Trophoblast cell (in vitro differentiated cells and primary cell): ENCODE data around the gene MIEF2.

ENCODE experiments used
- DNase-seq, 2 donors: peaks; one replicate each; pipeline ENCODE4 v3.0.0-alpha.2; 2016
- H2AFZ ChIP-seq: 2 replicates; pipeline ENCODE4 v1.6.1; 2013; ENCODE audit warnings: low read length, moderate library complexity, mild to moderate bottlenecking; ENCODE audit not compliant: insufficient read depth, poor library complexity
- H2AK5ac ChIP-seq: 2 replicates; pipeline ENCODE4 v1.6.1; 2013; ENCODE audit warnings: mild to moderate bottlenecking, low read length
- H2BK120ac ChIP-seq: 2 replicates; pipeline ENCODE4 v1.6.1; 2013; ENCODE audit warnings: low read length, mild to moderate bottlenecking, moderate library complexity; ENCODE audit not compliant: insufficient read depth, poor library complexity
- H2BK12ac ChIP-seq: 2 replicates; pipeline ENCODE4 v1.6.1; 2013; ENCODE audit warnings: mild to moderate bottlenecking, low read length, moderate library complexity
- H2BK5ac ChIP-seq: 2 replicates; pipeline ENCODE4 v1.6.1; 2013; ENCODE audit warnings: low read length, low read depth, moderate library complexity, mild to moderate bottlenecking; ENCODE audit not compliant: poor library complexity
- H3K14ac ChIP-seq: 2 replicates; pipeline ENCODE4 v1.6.1; 2013; ENCODE audit warnings: mild to moderate bottlenecking, low read length
- H3K18ac ChIP-seq: 2 replicates; pipeline ENCODE4 v1.6.1; 2013; ENCODE audit warnings: mild to moderate bottlenecking, low read length
- H3K23ac ChIP-seq: 2 replicates; pipeline ENCODE4 v1.6.1; 2013; ENCODE audit warnings: low read length
- H3K27ac ChIP-seq: 2 replicates; pipeline ENCODE4 v1.5.1; 2013; ENCODE audit warnings: low read depth, mild to moderate bottlenecking, inconsistent platforms, low read length, moderate library complexity
- H3K27me3 ChIP-seq: 2 replicates; pipeline ENCODE4 v1.6.1; 2013; ENCODE audit warnings: inconsistent platforms, mild to moderate bottlenecking, low read length, moderate library complexity; ENCODE audit not compliant: insufficient read depth
- H3K36me3 ChIP-seq, 2 experiments: 1 replicate in 1 of 2; 2 replicates in 1 of 2; pipeline ENCODE4 v1.6.1; 2013; ENCODE audit warnings: low read length in 2 of 2, mild to moderate bottlenecking in 2 of 2, moderate library complexity in 1 of 2; ENCODE audit not compliant: insufficient read depth in 2 of 2, control insufficient read depth in 1 of 2
- H3K4ac ChIP-seq: 2 replicates; pipeline ENCODE4 v1.6.1; 2013; ENCODE audit warnings: low read depth, mild to moderate bottlenecking, low read length, moderate library complexity
- H3K4me1 ChIP-seq, 2 experiments: 1 replicate in 1 of 2; 2 replicates in 1 of 2; pipeline ENCODE4 v1.6.1; 2013; ENCODE audit warnings: low read length in 2 of 2, mild to moderate bottlenecking in 2 of 2, moderate library complexity in 1 of 2; ENCODE audit not compliant: insufficient read depth in 2 of 2, control insufficient read depth in 1 of 2
- H3K4me2 ChIP-seq: 2 replicates; pipeline ENCODE4 v1.6.1; 2013; ENCODE audit warnings: inconsistent platforms, mild to moderate bottlenecking, low read length, moderate library complexity
- H3K4me3 ChIP-seq: 2 replicates; pipeline ENCODE4 v1.5.1; 2013; ENCODE audit warnings: mild to moderate bottlenecking, low read depth, low read length, inconsistent platforms
- H3K79me1 ChIP-seq: one replicate; pipeline ENCODE4 v1.6.1; 2013; ENCODE audit warnings: low read length
- H3K79me2 ChIP-seq: 2 replicates; pipeline ENCODE4 v1.6.1; 2013; ENCODE audit warnings: low read length, mild to moderate bottlenecking; ENCODE audit not compliant: control insufficient read depth, insufficient read depth, poor library complexity
- H3K9ac ChIP-seq: 2 replicates; pipeline ENCODE4 v1.6.1; 2013; ENCODE audit warnings: mild to moderate bottlenecking, low read length
- H3K9me3 ChIP-seq: 2 replicates; pipeline ENCODE4 v1.6.1; 2013; ENCODE audit warnings: low read depth, mild to moderate bottlenecking, control low read depth, inconsistent platforms, low read length; ENCODE audit not compliant: insufficient read depth
- H4K12ac ChIP-seq: 2 replicates; pipeline ENCODE4 v1.6.1; 2013; ENCODE audit warnings: low read depth, mild to moderate bottlenecking, low read length, moderate library complexity
- H4K8ac ChIP-seq: 2 replicates; pipeline ENCODE4 v1.6.1; 2013; ENCODE audit warnings: low read depth, mild to moderate bottlenecking, low read length, moderate library complexity
- H4K91ac ChIP-seq: one replicate; pipeline ENCODE4 v1.6.1; 2013; ENCODE audit warnings: low read depth, mild to moderate bottlenecking, low read length, moderate library complexity
- whole genome bisulfite sequencing: extraction: QIAGEN DNeasy Blood & Tissue Kit; methylation state at CpG from one replicate; pipeline ENCODE4 v1.1.7; 2013; ENCODE audit warnings: missing lambda C conversion rate; ENCODE audit not compliant: insufficient read length, insufficient coverage; ENCODE audit errors: extremely low coverage; 5-methylcytosine and 5-hydroxymethylcytosine counted together

Gene MIEF2

DNA sequence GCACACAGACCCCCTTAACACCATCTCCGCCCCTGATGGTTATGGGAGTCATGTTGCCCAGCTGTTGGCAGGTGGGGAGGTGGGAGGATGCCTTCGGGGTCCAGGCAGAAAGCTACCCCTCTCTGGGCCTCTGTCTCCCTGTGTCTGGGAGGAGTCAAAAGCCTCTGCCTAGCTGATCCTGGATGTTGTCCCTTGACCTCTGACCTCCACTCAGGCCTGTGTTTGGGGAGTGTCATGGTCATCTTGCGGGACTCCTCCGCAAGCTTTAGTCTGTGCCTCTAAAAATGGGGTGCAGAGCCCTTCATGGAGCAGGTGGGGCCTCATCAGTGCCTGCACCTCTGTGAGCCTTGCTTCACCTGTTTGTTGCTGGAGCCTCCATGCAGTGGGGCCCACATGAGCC is 31.2 kb upstream of the MIEF2 start:
- DNase-seq: no peak
- Histone ChIP-seq H3K4me3 (no peak overlapping the region), H3K23ac (no peak overlapping the region), H4K12ac (no peak overlapping the region), H2BK120ac (no peak overlapping the region), H3K14ac (no peak overlapping the region), H3K36me3 (peaks cover 23% of the 10 kb centered on the region in 2 experiments), H2AK5ac (no peak overlapping the region), H3K4me1 (peaks cover 13 to 16% of the 10 kb centered on the region in 2 experiments), H2AFZ (no peak overlapping the region), H3K27ac (no peak overlapping the region), H4K8ac (no peak overlapping the region), H2BK12ac (no peak overlapping the region), H3K79me1 (peaks cover 15% of the 10 kb centered on the region), H2BK5ac (no peak overlapping the region), H3K9ac (no peak overlapping the region), H4K91ac (no peak overlapping the region), H3K4me2 (no peak overlapping the region), H3K9me3 (no peaks in the 10 kb centered on the region), H3K4ac (no peak overlapping the region), H3K18ac (no peak overlapping the region), H3K79me2 (peaks cover 10% of the 10 kb centered on the region), H3K27me3 (no peaks in the 10 kb centered on the region)
- WGBS: no CpG with 5 or more reads among the region's 4 CpGs

DNA sequence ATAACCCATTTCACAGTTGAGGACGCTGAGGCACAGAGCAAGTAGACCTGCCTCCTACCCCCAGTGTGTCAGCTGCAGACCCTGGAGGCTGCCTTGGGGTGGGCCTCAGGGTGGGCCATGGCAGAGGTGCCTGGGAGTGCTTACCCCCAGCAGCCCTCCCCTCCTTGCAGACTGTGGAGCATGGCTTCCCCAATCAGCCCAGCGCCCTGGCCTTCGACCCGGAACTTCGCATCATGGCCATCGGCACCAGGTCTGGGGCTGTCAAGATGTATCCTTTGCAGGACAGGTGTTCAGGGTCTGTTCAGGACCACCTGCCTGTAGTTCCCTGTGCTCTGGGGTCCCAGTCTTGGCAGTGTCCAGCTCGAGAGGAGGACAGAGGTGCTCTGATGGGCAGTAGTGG is 30.7 kb upstream of the MIEF2 start:
- Histone ChIP-seq H3K23ac (no peak overlapping the region), H3K36me3 (peaks cover 28% of the 10 kb centered on the region in 2 experiments), H3K27me3 (no peaks in the 10 kb centered on the region), H3K18ac (no peak overlapping the region), H3K9me3 (no peaks in the 10 kb centered on the region), H3K4me2 (no peak overlapping the region), H3K9ac (no peak overlapping the region), H3K4me1 (peaks cover 8 to 11% of the 10 kb centered on the region in 2 experiments), H2AFZ (no peak overlapping the region), H3K4ac (no peak overlapping the region), H4K12ac (no peak overlapping the region), H3K79me2 (peaks cover 10% of the 10 kb centered on the region), H3K79me1 (peaks cover 11% of the 10 kb centered on the region), H2BK120ac (no peak overlapping the region), H2AK5ac (no peak overlapping the region), H2BK5ac (no peak overlapping the region), H3K4me3 (no peak overlapping the region), H2BK12ac (no peak overlapping the region), H3K14ac (no peak overlapping the region), H4K8ac (no peak overlapping the region), H4K91ac (no peak overlapping the region), H3K27ac (no peak overlapping the region)
- DNase-seq: no peak
- no CpG with 5 or more reads among the region's 7 CpGs for WGBS

DNA sequence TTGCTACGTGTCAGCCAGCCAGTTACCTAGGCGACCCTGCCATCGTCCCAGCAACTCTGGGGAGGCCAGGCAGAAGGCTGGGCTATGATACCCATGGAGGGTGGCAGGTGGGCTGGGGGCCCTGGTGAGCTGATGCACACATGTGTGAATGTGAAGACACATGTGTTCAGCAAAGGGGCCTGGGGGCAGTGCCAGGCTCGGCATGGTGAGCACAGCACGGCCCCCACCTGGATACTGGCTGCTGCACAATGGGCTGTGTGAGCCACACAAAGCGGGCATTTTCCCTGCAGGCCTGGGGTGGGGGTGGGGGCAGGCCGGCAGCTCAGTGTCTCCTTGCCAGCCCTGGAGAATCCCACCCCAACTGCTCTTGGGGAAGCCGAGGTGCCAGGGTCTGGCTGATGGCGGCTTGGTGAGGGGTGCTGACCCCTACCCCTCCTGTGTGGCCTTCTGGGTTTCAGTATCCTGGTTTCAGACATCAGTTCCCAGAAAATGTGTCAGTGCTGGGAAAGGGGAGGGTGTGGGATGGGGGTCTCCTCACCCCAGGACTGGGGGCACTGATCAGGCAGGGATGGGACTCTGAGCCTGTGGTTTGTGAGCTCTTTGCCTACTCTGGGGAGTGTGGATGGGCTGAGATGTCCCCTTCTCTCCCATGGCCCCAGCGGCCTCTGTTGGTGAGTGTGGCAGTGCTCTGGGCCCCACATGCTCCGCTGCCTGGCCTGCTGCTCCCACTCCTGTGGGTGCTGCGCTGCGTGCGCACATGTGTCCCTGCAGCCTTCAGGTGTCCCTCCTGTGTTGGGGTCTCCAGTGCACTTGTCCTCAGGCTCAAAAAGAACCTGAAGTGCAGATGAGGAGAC is 29.9 kb upstream of the MIEF2 start:
- Histone ChIP-seq H4K12ac (no peak overlapping the region), H3K27ac (no peak overlapping the region), H2AFZ (no peak overlapping the region), H3K79me2 (peaks cover 7% of the 10 kb centered on the region), H3K4me2 (no peak overlapping the region), H2BK12ac (no peak overlapping the region), H3K79me1 (peaks cover 7% of the 10 kb centered on the region), H2BK5ac (no peak overlapping the region), H3K23ac (no peak overlapping the region), H2AK5ac (no peak overlapping the region), H3K9ac (no peak overlapping the region), H4K8ac (no peak overlapping the region), H3K36me3 (peaks cover 36% of the 10 kb centered on the region in 2 experiments), H3K14ac (no peak overlapping the region), H3K4me1 (peaks cover 5 to 8% of the 10 kb centered on the region in 2 experiments), H2BK120ac (no peak overlapping the region), H4K91ac (no peak overlapping the region), H3K27me3 (no peaks in the 10 kb centered on the region), H3K18ac (no peak overlapping the region), H3K4me3 (no peak overlapping the region), H3K9me3 (no peaks in the 10 kb centered on the region), H3K4ac (no peak overlapping the region)
- DNase-seq: no peak
- WGBS: no CpG with 5 or more reads among the region's 14 CpGs

DNA sequence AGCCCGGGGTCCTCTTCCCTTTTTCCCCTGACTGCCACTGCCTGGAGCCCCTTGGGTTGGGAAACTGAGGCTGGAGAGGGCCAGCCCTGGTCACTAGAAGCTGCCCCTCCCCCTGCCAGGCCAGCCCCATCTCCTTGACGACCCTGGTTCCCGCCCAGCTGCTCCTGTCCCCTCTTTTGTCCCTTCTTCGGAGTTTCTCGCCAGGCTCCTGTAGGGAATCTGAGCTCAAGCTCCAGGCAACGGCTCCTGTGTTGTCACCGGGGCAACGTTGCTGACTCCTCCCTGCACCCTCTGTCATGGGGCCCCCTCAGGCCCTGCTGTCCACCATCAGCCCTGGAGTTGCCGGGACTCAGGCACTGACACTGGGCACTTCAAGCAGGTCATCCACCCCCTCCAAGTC is 29.3 kb upstream of the MIEF2 start:
- H2AFZ ChIP-seq: no peak overlapping the region
- peaks cover 42% of the 10 kb centered on the region in 2 experiments for H3K36me3 ChIP-seq
- WGBS: no CpG with 5 or more reads among the region's 9 CpGs

More for the DNA sequence above, 29.3 kb upstream of the MIEF2 start:
- Histone ChIP-seq H3K18ac (no peak overlapping the region), H2AK5ac (no peak overlapping the region), H2BK120ac (no peak overlapping the region), H3K27me3 (no peaks in the 10 kb centered on the region), H3K79me1 (peaks cover 3% of the 10 kb centered on the region), H3K23ac (no peak overlapping the region), H3K14ac (no peak overlapping the region), H3K4me3 (no peak overlapping the region), H3K27ac (no peak overlapping the region), H3K4ac (no peak overlapping the region), H3K9ac (no peak overlapping the region), H3K4me1 (peaks cover 4 to 8% of the 10 kb centered on the region in 2 experiments), H4K12ac (no peak overlapping the region), H3K79me2 (peaks cover 3% of the 10 kb centered on the region), H4K8ac (no peak overlapping the region), H2BK5ac (no peak overlapping the region), H4K91ac (no peak overlapping the region), H3K9me3 (no peaks in the 10 kb centered on the region), H2BK12ac (no peak overlapping the region), H3K4me2 (no peak overlapping the region)
- no peak for DNase-seq
